ENCODE measurements around the gene TTLL7. TPM values are rescaled to one million over a fixed set of nuclear protein-coding genes. Genes with fewer than 3 reads are reported as not detected.

TTLL7 gene
- total RNA-seq, 2 donors from 2014 or later, result 47.0 to 48.1 TPM

DNA sequence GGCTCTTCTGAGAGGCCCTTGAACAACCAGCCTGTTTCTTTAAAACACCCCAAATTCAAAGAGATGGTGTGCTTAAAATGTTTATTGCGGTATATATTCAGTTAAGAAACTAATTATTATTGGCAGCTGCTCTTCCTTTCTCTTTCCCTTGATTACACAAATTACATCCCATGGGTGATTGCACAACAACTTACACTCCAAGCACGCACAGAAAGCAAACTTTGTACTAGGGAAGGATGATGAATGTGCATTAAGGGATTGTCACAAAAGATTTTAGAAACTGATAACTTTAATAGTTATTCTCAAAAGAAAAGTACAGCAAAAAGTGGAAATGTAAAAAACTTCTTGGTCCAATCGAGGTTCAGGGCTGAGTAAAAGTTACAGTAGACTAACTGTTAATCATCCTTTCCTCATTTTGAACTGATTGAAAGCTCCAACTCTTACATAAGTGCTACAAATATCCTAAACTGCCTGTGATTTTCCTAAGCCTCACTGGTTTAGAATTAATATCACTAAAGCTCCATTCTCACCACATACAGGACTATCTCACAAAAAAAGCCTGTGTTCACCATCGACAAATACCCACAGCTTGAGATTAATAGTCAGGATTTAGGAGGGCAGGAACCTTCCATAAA is 153.4 kb downstream of the TTLL7 start:
- intact Hi-C loops (cut with DNase I), result no loop called here
- no peak for DNase-seq (ENCODE audit: low spot score)

DNA sequence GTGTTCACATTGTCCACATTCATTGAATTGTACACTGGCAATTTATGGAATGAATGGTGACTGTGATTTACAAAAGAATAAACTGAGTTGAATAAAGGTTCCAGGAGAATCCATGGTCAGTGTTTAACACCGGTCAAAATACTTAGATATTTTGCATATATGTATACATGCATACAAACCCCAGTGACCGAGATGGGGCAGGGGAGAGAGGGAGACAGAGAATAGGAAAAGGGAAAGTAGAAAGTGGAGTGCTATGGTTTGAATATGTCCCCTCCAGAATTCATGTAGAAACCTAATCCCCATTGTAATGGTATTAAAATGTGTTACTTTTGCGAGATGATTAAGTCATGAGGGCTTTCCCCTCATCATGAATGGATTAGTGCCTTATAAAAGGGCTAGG is 154.4 kb downstream of the TTLL7 start:
- DNase-seq (ENCODE audit: low spot score), result no peak
- intact Hi-C loops (cut with DNase I), result no loop called here

DNA sequence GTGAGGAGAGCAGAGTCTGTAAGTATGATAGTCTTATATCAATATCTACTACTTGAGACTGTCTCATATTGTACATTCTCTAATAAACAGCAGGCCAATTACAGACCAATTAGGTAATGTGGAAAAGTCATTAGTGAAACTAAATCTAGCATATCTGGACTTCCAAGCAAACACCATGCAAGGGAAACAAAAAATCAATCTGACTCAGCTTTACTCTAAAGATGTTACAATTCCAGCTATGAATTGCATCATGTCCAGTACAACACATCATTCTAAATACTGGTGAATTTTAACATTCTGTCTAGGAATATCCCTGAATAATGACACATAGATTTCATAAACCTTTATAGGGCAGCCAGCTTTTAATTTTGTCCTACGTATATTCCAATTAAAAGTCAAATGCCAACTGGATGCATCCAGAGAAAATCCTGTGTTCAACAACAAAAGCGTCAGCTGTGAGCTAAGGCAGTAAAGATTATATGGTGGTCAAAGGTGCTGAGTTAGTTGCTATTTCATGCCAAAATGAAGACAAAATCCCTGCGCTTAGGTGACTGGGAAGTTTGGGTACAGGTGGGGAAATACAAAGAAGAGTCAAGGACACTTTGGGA is 159.3 kb downstream of the TTLL7 start:
- no peak for DNase-seq (ENCODE audit: low spot score)
- intact Hi-C loops (cut with DNase I), result no loop called here

DNA sequence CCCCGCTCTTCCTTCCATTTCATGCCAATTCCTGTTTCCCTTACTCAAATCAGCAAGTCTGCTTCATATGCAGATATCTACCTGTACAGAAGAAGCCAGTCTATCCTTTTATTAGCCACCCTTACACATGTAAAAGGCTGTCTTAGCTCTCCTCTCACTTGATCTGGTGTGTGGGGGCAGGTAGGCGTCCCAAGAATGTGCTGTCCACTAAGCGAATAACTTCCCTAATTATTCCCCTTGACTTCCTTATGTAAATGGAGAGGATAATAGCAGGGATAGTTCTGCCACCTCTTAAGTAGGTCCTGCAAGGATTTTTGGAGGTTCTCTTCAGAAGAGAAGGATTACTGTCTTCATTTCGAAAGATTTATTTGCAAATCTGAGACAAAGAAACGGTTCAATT is 160.4 kb downstream of the TTLL7 start:
- intact Hi-C loops (cut with DNase I), result no loop called here
- DNase-seq (ENCODE audit: low spot score), result no peak

DNA sequence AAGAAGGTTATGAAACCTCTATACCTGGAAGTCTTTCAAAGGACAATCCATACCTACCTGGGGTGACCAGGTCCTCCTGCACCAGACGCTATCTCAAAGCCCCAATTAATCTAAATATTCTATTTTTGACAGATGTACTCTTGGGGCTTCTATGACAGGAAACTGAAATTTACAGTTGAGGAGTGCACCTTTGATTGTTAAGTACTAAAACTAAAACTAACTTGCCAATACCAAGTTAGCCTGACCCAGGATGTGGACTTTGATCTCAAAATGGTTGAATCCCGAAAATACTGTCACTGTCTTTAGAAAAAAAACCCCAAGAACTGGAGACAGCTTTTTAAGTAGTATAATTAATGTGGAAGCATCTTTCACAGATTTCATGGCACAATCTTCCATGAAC is 162.4 kb downstream of the TTLL7 start:
- intact Hi-C loops (cut with DNase I), result no loop called here

DNA sequence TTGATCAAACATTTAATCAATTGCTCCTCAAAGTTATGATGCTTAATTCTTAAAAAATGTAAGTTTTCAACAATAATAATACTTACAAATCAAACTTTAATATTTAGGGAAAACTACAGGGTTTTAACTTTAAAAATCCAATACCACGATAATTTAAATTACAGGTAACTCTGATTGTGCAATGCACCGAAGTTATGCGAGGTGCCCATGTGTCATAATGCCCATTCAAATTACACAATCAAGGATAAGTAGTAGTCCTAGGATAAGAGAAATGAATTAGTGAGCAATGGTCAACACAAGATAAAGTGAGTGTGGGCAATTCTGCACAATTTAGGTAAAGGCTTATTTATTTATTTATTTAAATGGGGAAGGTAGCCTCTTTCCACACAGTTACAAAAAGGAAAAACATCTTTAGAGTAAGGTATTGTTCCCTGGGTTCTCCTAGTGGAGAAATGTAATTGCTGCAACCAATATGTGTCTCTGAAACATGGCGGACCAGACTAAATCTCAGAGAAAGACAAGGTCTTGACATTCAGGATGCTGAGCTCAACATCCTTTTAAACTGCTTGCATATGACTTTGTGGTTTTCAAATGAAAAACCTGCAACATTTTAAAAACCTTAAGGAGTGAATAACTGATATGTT is 164.2 kb downstream of the TTLL7 start:
- DNase-seq (ENCODE audit: low spot score), result no peak
- intact Hi-C loops (cut with DNase I), result no loop called here

More for the DNA sequence above, 162.4 kb downstream of the TTLL7 start:
- DNase-seq (ENCODE audit: low spot score), result no peak

DNA sequence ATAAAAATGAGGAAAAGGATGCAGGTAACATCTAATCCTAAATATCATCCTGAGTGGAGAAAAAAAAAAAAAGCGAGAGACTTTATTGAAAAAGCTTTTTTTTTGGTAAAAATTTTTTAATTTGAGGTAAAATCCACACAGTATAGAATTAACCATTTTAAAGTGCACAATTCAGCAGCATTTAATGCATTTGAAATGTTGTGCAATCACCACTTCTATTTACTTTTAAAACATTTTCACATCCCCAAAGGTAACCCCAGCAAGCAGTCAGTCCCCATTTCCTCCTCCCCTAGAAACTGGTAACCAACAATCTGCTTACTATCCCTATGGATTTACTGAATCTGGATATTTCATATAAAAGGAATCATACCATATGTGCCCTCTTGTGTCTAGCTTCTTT is 166.7 kb downstream of the TTLL7 start:
- intact Hi-C loops (cut with DNase I), result no loop called here
- no peak for DNase-seq (ENCODE audit: low spot score)

DNA sequence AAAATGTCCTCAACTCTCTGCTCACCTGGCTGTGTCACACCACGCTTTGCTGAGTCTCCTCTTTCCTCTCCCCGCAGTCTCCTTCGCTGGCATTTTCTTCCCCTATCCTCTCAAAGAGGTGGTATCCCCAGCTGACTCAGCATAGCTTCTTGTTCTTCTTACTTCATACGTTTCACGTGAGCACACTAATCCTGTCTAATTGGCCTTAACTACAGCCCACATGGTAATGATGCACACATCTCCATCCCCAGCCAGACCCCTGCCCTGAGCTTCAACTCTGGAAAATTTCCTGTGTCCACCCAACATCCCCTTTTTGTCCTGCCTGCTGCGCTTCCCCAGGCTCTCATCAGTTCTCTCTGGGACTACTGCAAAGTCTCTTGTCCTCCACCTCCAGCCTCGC is 169.8 kb downstream of the TTLL7 start:
- intact Hi-C loops (cut with DNase I), result no loop called here

DNA sequence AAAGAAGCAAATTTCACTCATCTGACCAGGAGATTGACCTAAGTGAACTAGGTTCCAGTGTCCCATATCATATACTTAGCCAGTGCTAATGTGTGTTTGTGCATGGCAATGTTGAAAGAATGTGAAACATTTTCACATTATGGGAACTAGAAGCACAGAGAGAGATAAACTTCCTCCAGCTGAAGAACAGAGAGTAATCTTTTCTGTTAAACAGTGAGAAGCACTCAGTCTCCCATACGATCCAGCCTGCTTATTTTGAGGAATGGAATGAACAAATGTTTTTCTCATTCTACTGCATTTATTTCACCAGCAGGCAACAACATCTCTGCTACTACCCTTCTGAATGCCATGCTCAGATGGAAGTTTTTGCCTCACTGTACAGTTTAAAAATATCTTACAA is 170.5 kb downstream of the TTLL7 start:
- intact Hi-C loops (cut with DNase I), result no loop called here
- no peak for DNase-seq (ENCODE audit: low spot score)

More for the DNA sequence above, 169.8 kb downstream of the TTLL7 start:
- DNase-seq (ENCODE audit: low spot score), result no peak

DNA sequence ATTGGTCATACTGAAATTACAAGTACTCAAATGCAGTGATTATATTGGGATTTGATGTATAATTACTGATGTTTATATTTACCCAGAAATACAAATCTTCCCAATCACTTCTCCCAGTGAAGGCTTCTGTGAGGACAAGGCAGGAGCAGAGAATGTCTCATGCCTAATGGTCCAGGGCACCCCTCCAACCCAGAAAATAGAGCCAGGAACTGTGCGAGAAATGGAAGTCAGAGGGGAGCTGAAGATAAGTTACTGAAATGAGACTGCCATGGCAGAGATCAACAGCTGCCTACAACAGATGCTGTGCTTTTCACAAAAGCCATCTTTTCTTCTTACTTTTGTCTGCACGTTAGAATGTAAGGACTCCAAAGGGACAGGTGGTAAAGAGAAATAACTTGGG is 171.2 kb downstream of the TTLL7 start:
- no peak for DNase-seq (ENCODE audit: low spot score)
- intact Hi-C loops (cut with DNase I), result no loop called here

DNA sequence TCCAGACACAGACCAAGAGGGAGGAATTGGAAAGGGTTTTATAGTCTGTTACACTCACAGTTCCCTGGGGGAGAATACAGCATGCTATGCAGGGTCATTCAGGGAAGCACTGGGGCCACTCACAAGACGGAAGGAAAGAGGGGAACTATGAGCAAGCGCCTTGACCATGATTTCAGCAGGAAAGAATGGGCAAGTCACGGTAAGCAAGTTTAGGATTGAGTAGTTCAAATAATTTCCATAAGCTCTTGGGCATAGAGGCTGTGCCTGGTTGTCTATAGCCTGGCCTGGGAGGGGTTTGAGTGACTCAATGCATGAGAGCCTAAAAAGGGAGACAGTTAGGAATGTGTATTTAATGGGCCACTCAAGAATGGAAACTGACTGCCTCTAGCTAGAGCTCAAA is 176.7 kb downstream of the TTLL7 start:
- intact Hi-C loops (cut with DNase I), result no loop called here
- no peak for DNase-seq (ENCODE audit: low spot score)

DNA sequence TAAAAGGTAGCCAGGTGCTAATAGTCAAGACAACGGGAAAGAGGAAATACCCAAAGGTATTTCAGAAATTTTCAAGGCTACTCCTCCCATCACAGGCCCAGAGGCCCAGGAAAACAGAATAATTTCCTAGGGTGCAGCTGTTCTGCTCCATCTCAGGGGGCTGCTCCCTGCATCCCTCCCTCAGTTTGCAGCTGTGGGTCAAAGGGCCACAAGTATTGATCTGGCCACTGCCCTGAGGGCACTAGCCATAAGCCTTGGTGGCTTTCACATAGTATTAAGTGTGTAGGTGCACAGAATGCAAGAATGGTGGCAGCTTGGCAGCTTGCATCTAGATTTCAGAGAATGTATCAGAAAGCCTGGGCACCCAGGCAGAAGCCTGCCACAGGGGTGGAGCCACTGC is 179.5 kb downstream of the TTLL7 start:
- intact Hi-C loops (cut with DNase I), result no loop called here
- no peak for DNase-seq (ENCODE audit: low spot score)

DNA sequence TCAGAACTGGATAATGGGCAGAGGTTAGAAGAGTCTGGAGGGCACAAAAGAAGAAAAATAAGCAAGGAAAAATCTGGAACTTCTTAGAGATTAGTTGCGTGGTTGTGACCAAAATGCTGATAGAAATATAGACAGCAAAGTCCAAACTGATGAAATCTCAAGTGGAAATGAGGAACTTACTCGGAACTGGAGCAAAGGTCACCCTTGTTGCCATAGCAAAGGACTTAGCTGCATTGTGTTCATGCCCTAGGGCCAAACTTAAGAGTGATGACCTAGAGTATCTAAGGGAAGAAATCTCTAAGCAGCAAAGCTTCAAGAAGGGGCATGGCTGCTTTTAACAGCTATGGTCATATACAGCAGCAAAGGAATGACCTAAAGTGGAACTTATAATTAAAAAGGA is 180.0 kb downstream of the TTLL7 start:
- intact Hi-C loops (cut with DNase I), result no loop called here
- no peak for DNase-seq (ENCODE audit: low spot score)

DNA sequence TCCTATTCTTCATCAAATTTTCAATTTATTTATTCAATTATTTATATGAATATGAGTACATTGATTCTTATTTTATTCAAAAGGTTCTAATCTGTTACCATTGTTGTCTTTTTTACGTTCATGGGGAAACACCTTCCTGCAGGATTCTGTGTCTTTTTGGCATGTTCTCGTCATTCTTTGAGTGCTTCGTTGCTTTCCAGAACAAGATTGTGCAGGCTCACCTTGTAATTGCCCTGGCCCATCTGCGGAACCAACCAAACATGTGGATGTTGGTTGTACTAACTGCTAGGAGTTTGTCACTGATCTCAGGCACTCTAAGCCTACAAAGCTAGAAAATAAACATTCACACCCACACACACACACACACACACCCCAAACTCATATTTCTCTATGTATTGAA is 182.1 kb downstream of the TTLL7 start:
- intact Hi-C loops (cut with DNase I), result no loop called here
- DNase-seq (ENCODE audit: low spot score), result no peak

DNA sequence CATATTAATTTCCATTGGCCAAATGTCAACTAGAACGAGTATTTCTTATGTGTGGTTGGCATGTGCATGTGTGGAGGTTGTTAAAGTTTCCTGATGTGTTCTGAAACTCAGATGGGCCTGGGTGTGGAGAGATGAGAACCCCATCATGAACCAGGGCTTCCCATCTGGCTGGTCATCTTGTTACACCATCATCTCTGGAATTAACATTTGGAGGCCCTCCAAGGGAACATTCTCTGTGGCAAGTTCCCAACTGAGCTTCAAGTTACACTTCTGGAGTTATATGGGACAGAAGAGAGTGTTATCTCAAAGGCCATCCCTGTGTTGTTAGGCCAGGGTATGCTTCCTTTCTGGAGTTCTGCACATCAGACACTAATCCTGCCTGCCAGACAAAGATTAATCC is 183.6 kb downstream of the TTLL7 start:
- intact Hi-C loops (cut with DNase I), result no loop called here
- DNase-seq (ENCODE audit: low spot score), result no peak

Other genes starting within 250 kb of the TTLL7 start
- 10 to 100 TPM; 69.2 to 80.2 TPM for gene PRKACB, start 145.1 kb upstream of the TTLL7 start, total RNA-seq